ENCODE results near the gene NCOA1.

DNA sequence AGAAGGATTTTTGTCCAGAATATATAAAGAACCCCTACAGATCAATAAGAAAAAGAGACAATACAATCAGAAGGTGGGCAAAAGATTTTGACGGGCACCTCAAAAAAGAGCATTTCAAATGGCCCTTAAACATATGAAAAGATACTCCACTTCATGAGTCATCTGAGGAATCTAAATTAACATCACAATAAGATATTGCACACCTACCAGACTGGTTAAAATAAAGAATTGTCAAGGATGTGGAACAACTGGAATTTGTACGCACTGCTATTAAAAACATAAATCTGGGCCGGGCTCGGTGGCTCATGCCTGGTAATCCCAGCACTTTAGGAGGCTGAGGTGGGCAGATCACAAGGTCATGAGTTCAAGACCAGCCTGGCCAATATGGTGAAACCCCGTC, 17.0 kb upstream of the NCOA1 start:
- TF ChIP-seq RXRA (IDR thresholded peaks at IDR 0.05; ENCODE audit: borderline replicate concordance, low read depth) (no peak), TAF1 (IDR thresholded peaks at IDR 0.05; ENCODE audit: borderline replicate concordance, low read depth, low read length) (no peak), CTCF (IDR thresholded peaks at IDR 0.05) (no peak), EZH2phosphoT487 (IDR thresholded peaks at IDR 0.05; ENCODE audit: borderline replicate concordance, low read depth) (no peak), CHD2 (IDR thresholded peaks at IDR 0.05; ENCODE audit: low read length, partially characterized antibody) (no peak), GABPA (IDR thresholded peaks at IDR 0.05; ENCODE audit: low read depth) (no peak), POLR2AphosphoS5 (IDR thresholded peaks at IDR 0.05; ENCODE audit: low read depth, low read length) (no peak), IRF3 (IDR thresholded peaks at IDR 0.05; ENCODE audit: low read depth, low read length) (no peak), JUND (IDR thresholded peaks at IDR 0.05) (no peak), MXI1 (IDR thresholded peaks at IDR 0.05; ENCODE audit: low read depth, low read length) (no peak), YY1 (IDR thresholded peaks at IDR 0.05; ENCODE audit: low read depth) (no peak), REST (IDR thresholded peaks at IDR 0.05; ENCODE audit: low read depth, low read length) (no peak), EP300 (IDR thresholded peaks at IDR 0.05; ENCODE audit: borderline replicate concordance in 1 of 2, low read depth in 1 of 2, low read length in 1 of 2) (no peak)
- TF ChIP-seq, protein P1, sequence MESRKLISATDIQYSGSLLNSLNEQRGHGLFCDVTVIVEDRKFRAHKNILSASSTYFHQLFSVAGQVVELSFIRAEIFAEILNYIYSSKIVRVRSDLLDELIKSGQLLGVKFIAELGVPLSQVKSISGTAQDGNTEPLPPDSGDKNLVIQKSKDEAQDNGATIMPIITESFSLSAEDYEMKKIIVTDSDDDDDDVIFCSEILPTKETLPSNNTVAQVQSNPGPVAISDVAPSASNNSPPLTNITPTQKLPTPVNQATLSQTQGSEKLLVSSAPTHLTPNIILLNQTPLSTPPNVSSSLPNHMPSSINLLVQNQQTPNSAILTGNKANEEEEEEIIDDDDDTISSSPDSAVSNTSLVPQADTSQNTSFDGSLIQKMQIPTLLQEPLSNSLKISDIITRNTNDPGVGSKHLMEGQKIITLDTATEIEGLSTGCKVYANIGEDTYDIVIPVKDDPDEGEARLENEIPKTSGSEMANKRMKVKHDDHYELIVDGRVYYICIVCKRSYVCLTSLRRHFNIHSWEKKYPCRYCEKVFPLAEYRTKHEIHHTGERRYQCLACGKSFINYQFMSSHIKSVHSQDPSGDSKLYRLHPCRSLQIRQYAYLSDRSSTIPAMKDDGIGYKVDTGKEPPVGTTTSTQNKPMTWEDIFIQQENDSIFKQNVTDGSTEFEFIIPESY (IDR thresholded peaks at IDR 0.05; ENCODE audit: borderline replicate concordance, low read depth) = no peak
